CD14-positive monocyte (primary cell): ENCODE results near the gene AGT. TPM values are rescaled to one million over a fixed set of nuclear protein-coding genes. Genes with fewer than 3 reads are reported as not detected.

Experiments used
- DNase-seq, 3 donors: peaks; one replicate each; pipeline ENCODE4 v3.0.0-alpha.2; 2011 to 2022
- H2AFZ ChIP-seq: 2 replicates; pipeline ENCODE4 v1.6.0; 2012; ENCODE audit warnings: mild to moderate bottlenecking, low read depth, low read length, inconsistent platforms; ENCODE audit not compliant: insufficient read depth, poor library complexity, severe bottlenecking
- H3K27ac ChIP-seq, 2 donors: 1 replicate in 1 of 2; 2 replicates in 1 of 2; pipeline ENCODE4 v1.5.1; 2012 to 2013; ENCODE audit warnings: low read length in 2 of 2, control low read depth in 1 of 2, inconsistent platforms in 1 of 2, low read depth in 1 of 2, mild to moderate bottlenecking in 1 of 2
- H3K27me3 ChIP-seq, 2 donors: one replicate each; pipeline versions ENCODE4 v1.6.0 to v1.6.1; 2011 to 2013; ENCODE audit warnings: low read length in 2 of 2; ENCODE audit not compliant: control insufficient read depth in 2 of 2, insufficient read depth in 2 of 2
- H3K36me3 ChIP-seq, 2 donors: replicated peaks in 1 of 2; 1 replicate in 1 of 2; 2 replicates in 1 of 2; pipeline versions ENCODE4 v1.5.1 to v1.6.1; 2012 to 2013; ENCODE audit warnings: low read length in 2 of 2, control low read depth in 1 of 2, inconsistent platforms in 1 of 2, mild to moderate bottlenecking in 1 of 2; ENCODE audit not compliant: insufficient read depth in 2 of 2, control insufficient read depth in 1 of 2
- H3K4me1 ChIP-seq, 2 donors: 1 replicate in 1 of 2; 2 replicates in 1 of 2; pipeline versions ENCODE4 v1.5.1 to v1.6.1; 2012 to 2013; ENCODE audit warnings: low read length in 2 of 2, control low read depth in 1 of 2, inconsistent platforms in 1 of 2, mild to moderate bottlenecking in 1 of 2, moderate library complexity in 1 of 2; ENCODE audit not compliant: insufficient read depth in 2 of 2, control insufficient read depth in 1 of 2
- H3K4me2 ChIP-seq: replicated peaks from 2 replicates; pipeline ENCODE3; 2012; ENCODE audit warnings: low read length, moderate library complexity, mild to moderate bottlenecking; ENCODE audit not compliant: poor library complexity, severe bottlenecking; ENCODE audit errors: extremely low read depth
- H3K4me3 ChIP-seq, 3 experiments: fragments of 200-600 bp in 1 of 3; sonication (generic) in 1 of 3; replicated peaks in 1 of 3; 1 replicate in 2 of 3; 2 replicates in 1 of 3; pipeline ENCODE4 v1.5.1; 2011 to 2013; ENCODE audit warnings: low read length in 3 of 3, mild to moderate bottlenecking in 3 of 3, control low read depth in 2 of 3, low read depth in 2 of 3, inconsistent platforms in 1 of 3, moderate library complexity in 1 of 3
- H3K79me2 ChIP-seq: 2 replicates; pipeline ENCODE4 v1.6.0; 2012; ENCODE audit warnings: mild to moderate bottlenecking, control low read depth, inconsistent platforms, low read length, moderate library complexity; ENCODE audit not compliant: insufficient read depth
- H3K9ac ChIP-seq: 2 replicates; pipeline ENCODE4 v1.6.0; 2017; ENCODE audit warnings: low read length, mild to moderate bottlenecking; ENCODE audit not compliant: insufficient read depth, poor library complexity, severe bottlenecking
- H3K9me3 ChIP-seq, 2 donors: replicated peaks in 1 of 2; 1 replicate in 1 of 2; 2 replicates in 1 of 2; pipeline versions ENCODE4 v1.5.1 to v1.6.1; 2012 to 2013; ENCODE audit warnings: low read length in 2 of 2, control low read depth in 1 of 2; ENCODE audit not compliant: control insufficient read depth in 1 of 2, insufficient read depth in 1 of 2
- H4K20me1 ChIP-seq: 2 replicates; pipeline ENCODE4 v1.6.0; 2012; ENCODE audit warnings: mild to moderate bottlenecking, low read length, control low read depth, moderate library complexity; ENCODE audit not compliant: insufficient read depth
- H3K27ac Mint-ChIP-seq, 7 donors: one replicate each; pipeline ENCODE4 v1.8.0; 2020; ENCODE audit warnings: mild to moderate bottlenecking in 7 of 7, mixed read lengths in 7 of 7, moderate library complexity in 6 of 7, inconsistent platforms in 2 of 7
- H3K27me3 Mint-ChIP-seq, 3 donors: one replicate each; pipeline ENCODE4 v1.8.0; 2021 to 2022; ENCODE audit warnings: low read depth in 3 of 3, mild to moderate bottlenecking in 3 of 3, mixed read lengths in 3 of 3, moderate library complexity in 3 of 3, inconsistent platforms in 1 of 3
- H3K36me3 Mint-ChIP-seq, 2 donors: one replicate each; pipeline ENCODE4 v1.8.0; 2020; ENCODE audit warnings: mixed read lengths in 2 of 2, inconsistent platforms in 1 of 2, mild to moderate bottlenecking in 1 of 2
- H3K4me1 Mint-ChIP-seq: one replicate; pipeline ENCODE4 v1.8.0; 2020; ENCODE audit warnings: mild to moderate bottlenecking, mixed read lengths
- H3K4me3 Mint-ChIP-seq, 2 donors: one replicate each; pipeline ENCODE4 v1.8.0; 2020; ENCODE audit warnings: mild to moderate bottlenecking in 2 of 2, mixed read lengths in 2 of 2, moderate library complexity in 1 of 2
- H3K9me3 Mint-ChIP-seq, 7 donors: one replicate each; pipeline ENCODE4 v1.8.0; 2020 to 2022; ENCODE audit warnings: mixed read lengths in 7 of 7, mild to moderate bottlenecking in 6 of 7, moderate library complexity in 6 of 7, inconsistent platforms in 2 of 7
- WGBS: methylation state at CpG from one replicate; pipeline ENCODE4 v1.1.5; 2013; ENCODE audit warnings: missing lambda C conversion rate; ENCODE audit not compliant: insufficient coverage; 5-methylcytosine and 5-hydroxymethylcytosine counted together
- intact Hi-C, 2 donors: fragments of 100-400 bp; cut with micrococcal nuclease; formaldehyde crosslinking; loops; one replicate each; pipeline versions ENCODE4 v1.15.0 to v1.15.1; 2023
- polyA plus RNA-seq, 3 donors: library from polyadenylated mRNA; depleted of rRNA in 1 of 3; unstranded in 2 of 3; stranded (reverse) in 1 of 3; fragments of 300-500 nt in 2 of 3; fragments of >200 nt in 1 of 3; fragmentation: Illumina TruSeq in 2 of 3; gene quantifications; 1 replicate in 2 of 3; 2 replicates in 1 of 3; pipeline ENCODE4 v1.2.3, GENCODE V29; 2012 to 2021
- TF ChIP-seq, protein P1 (sequence below): fragments of 200-600 bp; IDR thresholded peaks from one replicate; pipeline ENCODE4 v1.8.0; 2022; ENCODE audit warnings: antibody characterized with exemption, mild to moderate bottlenecking

The AGT gene
- polyA plus RNA-seq, 3 donors: 0.04 TPM; not detected in 2

DNA sequence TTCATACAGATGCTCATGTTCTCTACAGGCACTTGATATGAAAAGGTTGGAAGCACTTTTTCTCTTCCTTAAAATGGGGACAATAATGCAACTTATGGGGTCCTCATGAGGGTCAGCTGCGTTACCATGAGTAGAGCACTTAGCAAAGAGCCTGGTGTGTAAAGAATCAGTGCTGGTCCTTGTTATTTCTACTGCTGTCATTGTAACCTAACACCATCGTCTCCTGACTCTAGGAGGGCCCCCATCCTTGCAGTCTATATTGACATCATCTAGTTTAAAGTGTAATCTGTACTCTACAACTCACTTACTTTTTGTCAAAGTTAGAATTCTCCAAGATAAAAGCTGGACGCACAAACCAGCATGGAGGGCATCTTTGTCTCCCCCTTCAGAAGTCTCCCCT lies 35.7 kb upstream of the AGT start:
- H3K27me3 ChIP-seq: no peaks in the 10 kb centered on the region
- H3K27me3 Mint-ChIP-seq: peaks cover 2 to 5% (median 4%) of the 10 kb centered on the region in 3 donors
- no peaks in the 10 kb centered on the region for H4K20me1 ChIP-seq
- no peaks in the 10 kb centered on the region for H3K36me3 Mint-ChIP-seq
- DNase-seq: no peak
- H3K4me3 ChIP-seq: no peak overlapping the region
- H3K4me1 Mint-ChIP-seq: peaks cover 2% of the 10 kb centered on the region
- no peak overlapping the region for H3K4me3 Mint-ChIP-seq
- no peak overlapping the region for H2AFZ ChIP-seq
- H3K9me3 ChIP-seq: no peaks in the 10 kb centered on the region
- 100% methylated on average over 1 of the region's 3 CpGs for WGBS
- H3K4me1 ChIP-seq: peaks cover 6 to 14% of the 10 kb centered on the region in 2 donors
- TF ChIP-seq, protein P1, sequence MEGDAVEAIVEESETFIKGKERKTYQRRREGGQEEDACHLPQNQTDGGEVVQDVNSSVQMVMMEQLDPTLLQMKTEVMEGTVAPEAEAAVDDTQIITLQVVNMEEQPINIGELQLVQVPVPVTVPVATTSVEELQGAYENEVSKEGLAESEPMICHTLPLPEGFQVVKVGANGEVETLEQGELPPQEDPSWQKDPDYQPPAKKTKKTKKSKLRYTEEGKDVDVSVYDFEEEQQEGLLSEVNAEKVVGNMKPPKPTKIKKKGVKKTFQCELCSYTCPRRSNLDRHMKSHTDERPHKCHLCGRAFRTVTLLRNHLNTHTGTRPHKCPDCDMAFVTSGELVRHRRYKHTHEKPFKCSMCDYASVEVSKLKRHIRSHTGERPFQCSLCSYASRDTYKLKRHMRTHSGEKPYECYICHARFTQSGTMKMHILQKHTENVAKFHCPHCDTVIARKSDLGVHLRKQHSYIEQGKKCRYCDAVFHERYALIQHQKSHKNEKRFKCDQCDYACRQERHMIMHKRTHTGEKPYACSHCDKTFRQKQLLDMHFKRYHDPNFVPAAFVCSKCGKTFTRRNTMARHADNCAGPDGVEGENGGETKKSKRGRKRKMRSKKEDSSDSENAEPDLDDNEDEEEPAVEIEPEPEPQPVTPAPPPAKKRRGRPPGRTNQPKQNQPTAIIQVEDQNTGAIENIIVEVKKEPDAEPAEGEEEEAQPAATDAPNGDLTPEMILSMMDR: no peak
- no peak overlapping the region for H3K4me2 ChIP-seq
- H3K27ac Mint-ChIP-seq: no peak overlapping the region
- intact Hi-C loops: no loop called here
- H3K9ac ChIP-seq: no peak overlapping the region
- no peaks in the 10 kb centered on the region for H3K79me2 ChIP-seq
- no peaks in the 10 kb centered on the region for H3K36me3 ChIP-seq
- H3K9me3 Mint-ChIP-seq: no peaks in the 10 kb centered on the region
- no peak overlapping the region for H3K27ac ChIP-seq

GRCh38 chr1:230749150-230749549 lies 35.2 kb upstream of the AGT start:
- no peaks in the 10 kb centered on the region for H3K9me3 ChIP-seq
- no peak overlapping the region for H2AFZ ChIP-seq
- H3K27me3 Mint-ChIP-seq: peaks cover 2 to 5% (median 4%) of the 10 kb centered on the region in 3 donors
- H3K4me2 ChIP-seq: no peak overlapping the region
- no peaks in the 10 kb centered on the region for H3K9me3 Mint-ChIP-seq
- H3K36me3 Mint-ChIP-seq: no peaks in the 10 kb centered on the region
- H3K79me2 ChIP-seq: no peaks in the 10 kb centered on the region
- TF ChIP-seq, protein P1: no peak
- H3K27ac ChIP-seq: no peak overlapping the region
- H3K4me3 Mint-ChIP-seq: no peak overlapping the region
- intact Hi-C loops: no loop called here
- peaks cover 6 to 14% of the 10 kb centered on the region in 2 donors for H3K4me1 ChIP-seq
- H3K27me3 ChIP-seq: no peaks in the 10 kb centered on the region
- H3K36me3 ChIP-seq: no peaks in the 10 kb centered on the region
- peak in 1 of 3 donors; percentile 37 for DNase-seq
- H3K4me3 ChIP-seq: no peak overlapping the region
- 83% methylated on average over 12 of the region's 12 CpGs for WGBS
- H3K9ac ChIP-seq: no peak overlapping the region
- no peaks in the 10 kb centered on the region for H4K20me1 ChIP-seq
- no peak overlapping the region for H3K27ac Mint-ChIP-seq
- H3K4me1 Mint-ChIP-seq: peaks cover 2% of the 10 kb centered on the region
